Measurements from ENCODE around the gene COL4A1. TPM values are rescaled to one million over a fixed set of nuclear protein-coding genes. Genes with fewer than 3 reads are reported as not detected.

The COL4A1 gene
- polyA plus RNA-seq, 2 of the 4 experiments (the other 2 are of a cell fraction) = 23.8 to 71.3 TPM

DNA sequence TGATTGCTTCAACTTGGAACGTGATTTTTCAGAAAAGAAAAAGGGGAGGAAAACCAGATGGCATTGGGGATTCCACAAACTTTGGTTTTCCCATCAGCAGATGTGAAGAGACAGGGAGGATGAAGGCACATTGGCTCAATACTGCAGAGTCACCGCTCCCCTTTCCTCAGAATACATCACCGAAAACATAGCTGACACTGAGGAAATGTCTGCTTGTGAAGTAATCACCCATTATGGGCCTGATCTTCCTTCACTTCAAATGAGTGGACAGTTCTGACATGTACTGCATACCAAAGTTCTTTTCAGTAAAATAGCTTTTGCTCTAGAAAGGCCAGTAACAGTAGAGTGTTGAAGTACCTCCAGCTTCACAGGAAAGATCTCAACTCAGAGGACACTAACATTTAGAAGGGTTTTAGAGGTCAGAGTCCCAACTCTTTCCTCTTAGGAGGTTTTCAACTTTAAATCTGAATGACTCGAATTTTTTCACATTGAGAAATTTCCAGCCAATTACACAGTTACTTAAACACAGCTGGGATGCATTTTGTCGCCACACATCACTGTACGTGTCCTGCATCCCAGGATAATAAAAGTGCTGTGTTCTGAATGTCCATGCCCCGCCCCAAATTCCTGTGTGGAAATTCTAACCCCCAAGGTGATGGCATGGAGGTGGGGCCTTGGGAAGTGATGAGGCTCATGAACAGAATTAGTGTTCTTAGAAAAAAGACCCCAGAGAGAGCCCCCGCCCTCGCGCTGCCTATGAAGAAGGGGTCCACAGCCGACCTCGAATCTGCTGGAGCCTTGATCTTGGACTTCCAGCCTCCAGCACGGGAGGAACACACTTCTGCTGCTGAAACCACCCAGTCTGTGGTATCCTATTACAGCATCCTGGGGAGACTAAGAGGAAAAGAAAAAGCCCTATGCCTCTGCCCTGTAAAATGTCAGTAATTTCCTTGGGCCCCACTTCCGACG is 77.7 kb downstream of the COL4A1 start:
- no peaks in the 10 kb centered on the region for H3K9me3 ChIP-seq
- H3K27ac ChIP-seq = no peak overlapping the region; a peak in 1 of 6 replicates
- FAIRE-seq = no peak
- DNase-seq (ENCODE audit: low read depth in 1 of 2, low spot score in 1 of 2) = no peak
- POLR2A ChIA-PET = no interaction called here
- 84% methylated on average over 15 of the region's 15 CpGs for WGBS (ENCODE audit: missing lambda C conversion rate)
- CTCF ChIA-PET = interaction anchor here (1.3 to 1.6 kb wide), 2 partner anchors 183 to 226 kb away, joined by 3 to 4 read pairs; no protein-coding TSS in a partner anchor
- TF ChIP-seq, protein P1, sequence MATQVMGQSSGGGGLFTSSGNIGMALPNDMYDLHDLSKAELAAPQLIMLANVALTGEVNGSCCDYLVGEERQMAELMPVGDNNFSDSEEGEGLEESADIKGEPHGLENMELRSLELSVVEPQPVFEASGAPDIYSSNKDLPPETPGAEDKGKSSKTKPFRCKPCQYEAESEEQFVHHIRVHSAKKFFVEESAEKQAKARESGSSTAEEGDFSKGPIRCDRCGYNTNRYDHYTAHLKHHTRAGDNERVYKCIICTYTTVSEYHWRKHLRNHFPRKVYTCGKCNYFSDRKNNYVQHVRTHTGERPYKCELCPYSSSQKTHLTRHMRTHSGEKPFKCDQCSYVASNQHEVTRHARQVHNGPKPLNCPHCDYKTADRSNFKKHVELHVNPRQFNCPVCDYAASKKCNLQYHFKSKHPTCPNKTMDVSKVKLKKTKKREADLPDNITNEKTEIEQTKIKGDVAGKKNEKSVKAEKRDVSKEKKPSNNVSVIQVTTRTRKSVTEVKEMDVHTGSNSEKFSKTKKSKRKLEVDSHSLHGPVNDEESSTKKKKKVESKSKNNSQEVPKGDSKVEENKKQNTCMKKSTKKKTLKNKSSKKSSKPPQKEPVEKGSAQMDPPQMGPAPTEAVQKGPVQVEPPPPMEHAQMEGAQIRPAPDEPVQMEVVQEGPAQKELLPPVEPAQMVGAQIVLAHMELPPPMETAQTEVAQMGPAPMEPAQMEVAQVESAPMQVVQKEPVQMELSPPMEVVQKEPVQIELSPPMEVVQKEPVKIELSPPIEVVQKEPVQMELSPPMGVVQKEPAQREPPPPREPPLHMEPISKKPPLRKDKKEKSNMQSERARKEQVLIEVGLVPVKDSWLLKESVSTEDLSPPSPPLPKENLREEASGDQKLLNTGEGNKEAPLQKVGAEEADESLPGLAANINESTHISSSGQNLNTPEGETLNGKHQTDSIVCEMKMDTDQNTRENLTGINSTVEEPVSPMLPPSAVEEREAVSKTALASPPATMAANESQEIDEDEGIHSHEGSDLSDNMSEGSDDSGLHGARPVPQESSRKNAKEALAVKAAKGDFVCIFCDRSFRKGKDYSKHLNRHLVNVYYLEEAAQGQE (IDR thresholded peaks at IDR 0.05) = no peak
- TF ChIP-seq FOSL2 (IDR thresholded peaks at IDR 0.05) (no peak), FOSL2 (CRISPR knock-in tag; IDR thresholded peaks at IDR 0.05) (no peak), FOSB (CRISPR knock-in tag; IDR thresholded peaks at IDR 0.05) (no peak), TP53 (CRISPR knock-in tag; IDR thresholded peaks at IDR 0.05) (no peak), POLR2AphosphoS2 (conservative IDR thresholded peaks at IDR 0.05; ENCODE audit: low read length) (no peak), RAD21 (conservative IDR thresholded peaks at IDR 0.05 in 1 of 2, IDR thresholded peaks at IDR 0.05 in 1 of 2) (no peak), HOXA7 (CRISPR knock-in tag; IDR thresholded peaks at IDR 0.05) (no peak), ZNF302 (CRISPR knock-in tag; IDR thresholded peaks at IDR 0.05) (no peak), JUN (IDR thresholded peaks at IDR 0.05) (no peak), KDM1A (IDR thresholded peaks at IDR 0.05; ENCODE audit: low read depth) (no peak), ZFP36 (IDR thresholded peaks at IDR 0.05; ENCODE audit: borderline replicate concordance, partially characterized antibody) (no peak), FOXS1 (CRISPR knock-in tag; IDR thresholded peaks at IDR 0.05) (no peak), RFX5 (IDR thresholded peaks at IDR 0.05) (no peak), SREBF2 (IDR thresholded peaks at IDR 0.05) (no peak), KDM5A (IDR thresholded peaks at IDR 0.05) (no peak), EHMT2 (IDR thresholded peaks at IDR 0.05; ENCODE audit: low read depth) (no peak), CBX2 (IDR thresholded peaks at IDR 0.05; ENCODE audit: borderline replicate concordance, low read depth) (no peak), EP300 (IDR thresholded peaks at IDR 0.05) (no peak)
- TF ChIP-seq, protein P2, sequence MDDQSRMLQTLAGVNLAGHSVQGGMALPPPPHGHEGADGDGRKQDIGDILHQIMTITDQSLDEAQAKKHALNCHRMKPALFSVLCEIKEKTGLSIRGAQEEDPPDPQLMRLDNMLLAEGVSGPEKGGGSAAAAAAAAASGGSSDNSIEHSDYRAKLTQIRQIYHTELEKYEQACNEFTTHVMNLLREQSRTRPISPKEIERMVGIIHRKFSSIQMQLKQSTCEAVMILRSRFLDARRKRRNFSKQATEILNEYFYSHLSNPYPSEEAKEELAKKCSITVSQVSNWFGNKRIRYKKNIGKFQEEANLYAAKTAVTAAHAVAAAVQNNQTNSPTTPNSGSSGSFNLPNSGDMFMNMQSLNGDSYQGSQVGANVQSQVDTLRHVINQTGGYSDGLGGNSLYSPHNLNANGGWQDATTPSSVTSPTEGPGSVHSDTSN (IDR thresholded peaks at IDR 0.05) = no peak
- no peak overlapping the region for H3K4me3 ChIP-seq
- ATAC-seq = no peak
- H3K4me1 ChIP-seq = peaks cover 14% of the 10 kb centered on the region; the same call in 2 of the 3 replicates
- no peak overlapping the region for H3K4me2 ChIP-seq

DNA sequence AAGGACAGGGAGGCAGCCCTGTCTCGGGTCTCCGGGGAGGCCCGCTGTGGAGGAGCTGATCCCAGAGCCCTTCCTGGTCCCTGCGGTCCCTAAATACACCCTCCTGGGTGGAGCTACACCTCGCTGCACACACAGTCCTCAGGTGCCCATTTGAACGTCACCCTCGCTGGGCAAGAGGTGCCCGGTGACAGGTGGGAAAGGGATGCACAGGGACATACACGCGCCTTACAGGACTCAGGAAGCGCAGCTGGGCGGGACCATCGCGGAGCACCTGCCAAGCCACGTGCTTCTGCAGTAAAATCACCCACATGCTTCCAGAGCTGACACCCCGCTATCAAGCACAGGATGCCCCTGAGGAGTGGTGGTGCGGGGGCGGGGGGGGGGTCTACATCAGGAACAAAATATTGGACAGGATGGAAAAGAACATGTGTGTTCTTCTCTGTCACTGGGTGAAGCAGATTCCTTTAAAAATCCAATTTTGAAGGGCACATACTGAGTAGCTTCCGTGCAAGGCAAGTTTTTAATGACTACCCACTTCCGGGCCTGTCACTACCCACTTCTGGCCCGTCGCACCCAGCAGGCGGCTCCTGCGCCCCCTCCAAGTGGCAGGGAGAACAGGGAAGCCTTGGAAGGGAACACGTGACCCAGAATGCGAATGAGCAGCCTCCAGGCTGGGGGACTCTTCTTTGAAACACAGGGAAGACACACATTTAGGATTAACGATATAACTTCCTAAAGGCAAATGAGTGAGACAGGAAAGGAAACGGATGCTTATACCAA is 78.9 kb downstream of the COL4A1 start:
- no peak for TF ChIP-seq MAX (IDR thresholded peaks at IDR 0.05)
- TF ChIP-seq CBX2 (IDR thresholded peaks at IDR 0.05; ENCODE audit: borderline replicate concordance, low read depth) = no peak
- TF ChIP-seq CTCF (IDR thresholded peaks at IDR 0.05) = no peak
- TF ChIP-seq TFCP2L1 (CRISPR knock-in tag; IDR thresholded peaks at IDR 0.05) = no peak
- TF ChIP-seq, protein P2 (IDR thresholded peaks at IDR 0.05) = no peak
- TF ChIP-seq ZNF302 (CRISPR knock-in tag; IDR thresholded peaks at IDR 0.05) = no peak
- TF ChIP-seq TP53 (CRISPR knock-in tag; IDR thresholded peaks at IDR 0.05) = no peak
- no peak for TF ChIP-seq ESRRA (IDR thresholded peaks at IDR 0.05; ENCODE audit: borderline replicate concordance, low read length)
- no peak for TF ChIP-seq FOSL2 (IDR thresholded peaks at IDR 0.05)
- no peak for TF ChIP-seq FOSL2 (CRISPR knock-in tag; IDR thresholded peaks at IDR 0.05)
- no peak for TF ChIP-seq CHD2 (IDR thresholded peaks at IDR 0.05; ENCODE audit: low read length, partially characterized antibody)
- Histone ChIP-seq H3K9me3 (no peaks in the 10 kb centered on the region), H3K4me3 (no peak overlapping the region), H3K4me2 (no peak overlapping the region), H3K27ac (no peak overlapping the region), H3K4me1 (peaks cover 14% of the 10 kb centered on the region; the same call in 2 of the 3 replicates)
- ChIA-PET CTCF (interaction anchor here (1.0 to 1.6 kb wide), 3 partner anchors 18 to 227 kb away, joined by 3 to 4 read pairs (median 3); no protein-coding TSS in a partner anchor), POLR2A (interaction anchor here (0.7 kb wide), 1 partner anchor 256 kb away, joined by 3 read pairs; no protein-coding TSS in a partner anchor)
- no peak for FAIRE-seq
- 91% methylated on average over 15 of the region's 28 CpGs for WGBS (ENCODE audit: missing lambda C conversion rate)
- no peak for ATAC-seq
- DNase-seq (ENCODE audit: low read depth in 1 of 2, low spot score in 1 of 2) = no peak

All from A549 (cell line).